D721Med (cell line): ENCODE results near the gene P3H3.

Source experiments
- DNase-seq: peaks from one replicate; pipeline ENCODE4 v3.0.0; 2011; ENCODE audit warnings: low spot score; ENCODE audit not compliant: insufficient read length
- FAIRE-seq: peaks from 2 replicates; lab custom pipeline; 2011; peaks lifted over from hg19 to GRCh38; lab: Jason Lieb, UNC
- TF ChIP-seq, protein P1 (sequence below): IDR thresholded peaks from 2 replicates; pipeline ENCODE4 v1.5.1; 2012; ENCODE audit warnings: mild to moderate bottlenecking, control low read depth; ENCODE audit not compliant: insufficient read depth; ENCODE audit errors: missing control alignments

P3H3 gene, protein sequence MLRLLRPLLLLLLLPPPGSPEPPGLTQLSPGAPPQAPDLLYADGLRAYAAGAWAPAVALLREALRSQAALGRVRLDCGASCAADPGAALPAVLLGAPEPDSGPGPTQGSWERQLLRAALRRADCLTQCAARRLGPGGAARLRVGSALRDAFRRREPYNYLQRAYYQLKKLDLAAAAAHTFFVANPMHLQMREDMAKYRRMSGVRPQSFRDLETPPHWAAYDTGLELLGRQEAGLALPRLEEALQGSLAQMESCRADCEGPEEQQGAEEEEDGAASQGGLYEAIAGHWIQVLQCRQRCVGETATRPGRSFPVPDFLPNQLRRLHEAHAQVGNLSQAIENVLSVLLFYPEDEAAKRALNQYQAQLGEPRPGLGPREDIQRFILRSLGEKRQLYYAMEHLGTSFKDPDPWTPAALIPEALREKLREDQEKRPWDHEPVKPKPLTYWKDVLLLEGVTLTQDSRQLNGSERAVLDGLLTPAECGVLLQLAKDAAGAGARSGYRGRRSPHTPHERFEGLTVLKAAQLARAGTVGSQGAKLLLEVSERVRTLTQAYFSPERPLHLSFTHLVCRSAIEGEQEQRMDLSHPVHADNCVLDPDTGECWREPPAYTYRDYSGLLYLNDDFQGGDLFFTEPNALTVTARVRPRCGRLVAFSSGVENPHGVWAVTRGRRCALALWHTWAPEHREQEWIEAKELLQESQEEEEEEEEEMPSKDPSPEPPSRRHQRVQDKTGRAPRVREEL

DNA sequence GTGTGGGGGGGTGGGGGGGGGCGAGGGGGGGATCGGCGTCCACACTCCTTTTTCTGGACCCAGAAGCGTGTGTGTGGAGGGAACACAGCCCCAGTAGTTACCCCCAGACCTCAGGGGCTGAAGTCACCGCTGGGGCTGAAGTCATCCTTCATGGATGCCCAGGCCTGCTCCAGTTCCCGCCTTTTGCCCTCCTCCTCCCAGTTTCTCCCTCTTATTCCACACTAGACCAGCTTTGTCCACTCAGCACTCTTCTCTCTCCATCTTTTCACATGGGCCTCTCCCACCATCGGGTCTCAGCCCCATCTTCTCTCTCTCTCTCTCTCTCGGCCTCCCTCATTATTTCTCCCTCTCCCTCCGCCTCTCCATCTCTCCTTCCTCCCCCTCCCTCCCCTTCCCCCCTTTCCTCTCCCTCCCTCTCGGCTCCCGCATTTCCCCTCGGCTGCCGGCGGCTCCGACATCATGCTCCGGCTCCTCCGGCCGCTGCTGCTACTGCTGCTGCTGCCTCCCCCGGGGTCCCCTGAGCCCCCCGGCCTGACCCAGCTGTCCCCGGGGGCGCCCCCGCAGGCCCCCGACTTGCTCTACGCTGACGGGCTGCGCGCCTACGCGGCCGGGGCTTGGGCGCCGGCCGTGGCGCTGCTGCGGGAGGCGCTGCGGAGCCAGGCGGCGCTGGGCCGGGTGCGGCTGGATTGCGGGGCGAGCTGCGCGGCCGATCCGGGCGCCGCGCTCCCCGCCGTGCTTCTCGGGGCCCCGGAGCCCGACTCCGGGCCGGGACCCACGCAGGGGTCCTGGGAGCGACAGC is at the start of gene P3H3:
P3H3 (plus strand) TSS at position 426 of the 799 bp plus-strand sequence; CDS start at position 460, 34 bp downstream.
- FAIRE-seq (no peak), DNase-seq (no peak)
- TF ChIP-seq, protein P1, sequence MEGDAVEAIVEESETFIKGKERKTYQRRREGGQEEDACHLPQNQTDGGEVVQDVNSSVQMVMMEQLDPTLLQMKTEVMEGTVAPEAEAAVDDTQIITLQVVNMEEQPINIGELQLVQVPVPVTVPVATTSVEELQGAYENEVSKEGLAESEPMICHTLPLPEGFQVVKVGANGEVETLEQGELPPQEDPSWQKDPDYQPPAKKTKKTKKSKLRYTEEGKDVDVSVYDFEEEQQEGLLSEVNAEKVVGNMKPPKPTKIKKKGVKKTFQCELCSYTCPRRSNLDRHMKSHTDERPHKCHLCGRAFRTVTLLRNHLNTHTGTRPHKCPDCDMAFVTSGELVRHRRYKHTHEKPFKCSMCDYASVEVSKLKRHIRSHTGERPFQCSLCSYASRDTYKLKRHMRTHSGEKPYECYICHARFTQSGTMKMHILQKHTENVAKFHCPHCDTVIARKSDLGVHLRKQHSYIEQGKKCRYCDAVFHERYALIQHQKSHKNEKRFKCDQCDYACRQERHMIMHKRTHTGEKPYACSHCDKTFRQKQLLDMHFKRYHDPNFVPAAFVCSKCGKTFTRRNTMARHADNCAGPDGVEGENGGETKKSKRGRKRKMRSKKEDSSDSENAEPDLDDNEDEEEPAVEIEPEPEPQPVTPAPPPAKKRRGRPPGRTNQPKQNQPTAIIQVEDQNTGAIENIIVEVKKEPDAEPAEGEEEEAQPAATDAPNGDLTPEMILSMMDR = no peak

DNA sequence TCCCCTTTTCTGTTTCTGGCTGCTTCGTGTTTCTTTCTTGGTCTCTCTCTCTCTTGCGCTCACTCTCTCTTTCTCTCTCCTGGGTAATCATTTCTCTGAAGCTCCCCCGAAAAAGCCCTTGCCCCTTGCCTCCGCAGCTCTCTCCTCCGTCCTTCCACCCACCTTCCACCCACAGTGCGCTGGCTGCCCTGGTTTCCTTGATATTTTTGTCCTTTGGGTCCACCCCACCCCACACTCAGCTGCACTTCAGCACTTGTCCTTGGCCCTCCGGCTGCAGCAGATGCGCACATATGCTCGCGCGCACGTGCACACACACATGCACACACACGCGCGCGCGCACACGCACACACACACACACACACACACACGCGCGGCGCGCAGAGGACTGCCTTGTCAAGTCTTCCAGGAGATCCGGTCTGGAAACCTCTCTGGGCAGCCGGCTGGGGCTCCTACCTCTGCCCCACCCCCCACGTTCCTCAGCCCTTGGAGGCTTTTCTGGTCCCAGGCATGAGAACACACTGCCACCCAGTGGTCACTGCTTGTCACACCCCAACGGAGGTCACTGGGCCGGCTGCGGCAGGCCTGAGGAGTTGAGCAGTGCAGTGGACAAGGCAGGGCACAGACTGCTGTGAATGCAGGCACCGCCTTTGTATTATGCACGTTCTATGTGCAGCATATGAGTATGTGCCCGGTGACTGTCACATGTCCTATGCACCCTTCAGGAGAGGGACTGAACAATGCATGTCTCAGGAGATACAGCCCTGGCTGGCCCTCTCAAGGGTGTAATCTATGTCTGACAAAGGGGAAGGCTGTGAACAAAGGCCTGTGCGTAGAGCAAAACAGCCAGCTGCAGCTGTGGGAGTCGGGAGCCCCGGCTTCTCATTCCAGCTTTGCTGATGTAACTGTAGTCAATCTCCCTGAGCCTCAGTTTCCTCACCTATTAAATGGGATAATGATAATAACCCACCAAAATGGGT is 49.3 kb upstream of the P3H3 start:
- TF ChIP-seq, protein P1 = peak; percentile 95
- DNase-seq (no peak), FAIRE-seq (no peak)

DNA sequence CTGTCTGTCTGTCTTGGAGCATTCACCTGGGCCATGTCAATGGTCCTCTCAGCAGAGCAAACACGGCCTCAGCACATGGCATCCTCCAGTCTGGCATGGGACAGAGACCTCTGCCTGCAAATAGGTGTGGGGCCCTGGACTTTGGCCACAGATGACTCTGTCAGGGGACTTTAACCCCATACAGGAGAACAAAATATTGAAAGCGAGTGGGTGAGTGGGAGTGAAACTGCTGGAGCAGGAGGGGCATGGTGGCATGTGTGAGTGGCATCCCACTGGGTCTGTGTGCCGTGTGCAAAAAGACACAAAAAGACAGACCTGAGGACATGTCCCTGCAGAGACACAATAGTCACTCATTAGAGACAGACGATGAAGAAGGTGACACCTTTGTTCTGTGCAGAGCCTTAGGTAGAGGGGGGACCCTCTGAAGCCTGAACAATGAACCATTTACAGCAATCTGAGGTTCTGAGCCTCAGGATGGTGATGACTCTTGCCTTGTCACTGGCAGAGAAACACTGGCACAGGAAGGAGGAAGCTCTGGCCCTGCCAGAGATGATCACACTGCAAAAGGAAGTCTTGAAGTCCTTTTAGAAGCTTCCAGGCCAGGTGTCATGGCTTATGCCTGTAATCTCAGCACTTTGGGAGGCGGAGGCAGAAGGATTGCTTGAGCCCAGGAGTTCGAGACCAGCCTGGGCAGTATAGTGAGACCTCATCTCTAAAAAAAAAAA is 48.3 kb upstream of the P3H3 start:
- TF ChIP-seq, protein P1 = no peak
- FAIRE-seq (no peak), DNase-seq (no peak)

DNA sequence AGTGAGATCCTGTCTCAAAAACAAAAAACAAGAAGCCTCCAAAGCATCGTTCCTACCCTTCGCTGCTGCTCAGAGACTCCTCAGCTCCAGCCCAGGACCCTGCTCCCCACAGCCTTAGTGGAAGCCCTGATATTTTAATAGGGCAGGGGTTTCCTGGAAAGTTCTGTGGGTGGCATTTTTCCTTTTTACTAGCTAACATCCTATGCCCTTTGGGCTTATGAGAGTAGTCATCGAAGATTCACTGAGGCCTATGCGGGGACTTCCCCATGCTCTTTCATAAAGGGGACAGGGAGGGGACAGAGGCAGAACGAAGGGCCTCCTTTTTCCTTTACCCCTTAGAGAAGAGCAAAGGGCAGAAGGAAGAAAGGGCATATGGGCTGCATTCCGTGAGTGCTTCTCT is 47.6 kb upstream of the P3H3 start:
- TF ChIP-seq, protein P1 = no peak
- no peak for DNase-seq
- no peak for FAIRE-seq

DNA sequence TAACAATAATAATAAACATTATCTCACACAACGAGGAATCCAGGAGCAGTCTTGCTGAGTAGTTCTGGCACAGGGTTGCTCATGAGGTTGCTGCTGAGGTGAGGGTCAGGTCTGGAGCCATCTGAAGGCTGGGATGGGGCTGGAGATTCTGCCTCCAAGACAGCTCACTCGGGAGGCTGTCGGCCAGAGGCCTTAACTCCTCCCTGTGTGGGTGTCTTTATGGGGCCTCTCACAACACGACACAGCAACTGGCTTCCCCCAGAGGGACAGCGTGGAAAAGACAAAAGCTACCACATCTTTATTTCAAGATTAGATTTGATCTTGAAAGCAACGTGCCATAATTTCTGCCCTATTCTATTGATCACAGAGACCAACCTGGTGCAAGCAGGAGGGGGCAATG is 46.1 kb upstream of the P3H3 start:
- no peak for FAIRE-seq

More for the DNA sequence above, 46.1 kb upstream of the P3H3 start:
- TF ChIP-seq, protein P1 = no peak
- no peak for DNase-seq
